GM12892 (cell line): ENCODE data around the gene MOG.

ENCODE experiments used
- POLR2A ChIP-seq: IDR thresholded peaks from 2 replicates; pipeline ENCODE4 v1.6.1; 2011; ENCODE audit warnings: low read depth, low read length, control low read depth
- POLR2AphosphoS5 ChIP-seq: IDR thresholded peaks from 2 replicates; pipeline ENCODE4 v1.6.1; 2011; ENCODE audit warnings: low read depth, low read length, control low read depth

DNA sequence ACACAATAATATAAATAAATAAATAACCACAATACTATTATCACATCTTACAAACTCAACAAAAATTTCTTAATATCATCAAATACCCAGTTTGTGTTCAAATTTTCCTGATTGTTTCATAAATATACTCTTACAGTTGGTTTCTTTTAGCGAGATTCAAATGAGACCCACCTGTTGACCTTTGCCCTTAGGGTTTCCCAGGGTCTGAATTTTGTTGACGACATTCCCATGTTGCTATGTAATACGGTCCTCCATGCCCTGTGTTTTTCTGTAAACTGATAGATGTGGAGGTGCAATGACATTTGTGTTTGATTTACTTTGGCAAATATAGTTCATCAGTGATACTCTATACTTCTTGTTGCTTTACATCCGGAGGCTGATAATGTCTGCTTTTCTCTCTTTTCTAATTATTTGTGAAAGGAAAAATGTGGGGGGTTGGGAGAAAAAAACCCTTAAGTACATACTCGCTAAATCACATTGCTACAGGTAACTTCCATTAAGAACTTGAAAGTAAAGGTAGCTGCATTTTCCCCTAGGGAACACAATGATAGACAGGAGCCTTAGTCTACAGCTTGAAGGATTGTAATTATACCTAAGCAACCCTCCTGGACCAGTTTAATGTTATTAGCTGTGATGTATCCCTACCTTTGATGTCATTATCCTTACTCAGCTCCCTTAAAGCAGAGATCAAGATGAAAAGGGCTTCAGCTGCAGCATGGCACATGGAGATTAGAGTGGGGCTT is 6.6 kb downstream of the MOG start:
- TF ChIP-seq POLR2AphosphoS5 (no peak), POLR2A (no peak)
